Caco-2 (cell line): ENCODE data around the gene BZW2. TPM values are rescaled to one million over a fixed set of nuclear protein-coding genes. Genes with fewer than 3 reads are reported as not detected.

Experiments
- total RNA-seq: library from RNA; stranded (reverse); gene quantifications from 2 replicates; pipeline ENCODE4 v1.2.3, GENCODE V29; 2022

The BZW2 gene
- total RNA-seq, 1 experiment from 2014 or later: 148 TPM

Other genes with a start within 250 kb of the BZW2 start
- gene CRPPA, start 224.6 kb upstream of the BZW2 start, total RNA-seq: 7.3 and 7.9 TPM in 2 replicates
- gene SOSTDC1, start 180.4 kb upstream of the BZW2 start, total RNA-seq: 8.1 and 8.4 TPM in 2 replicates
- not detected in 2 replicates for gene LRRC72, start 119.4 kb upstream of the BZW2 start, total RNA-seq
- 34.5 and 35.2 TPM in 2 replicates for gene ANKMY2, start 427 bp upstream of the BZW2 start, total RNA-seq
- gene TSPAN13, start 107.6 kb downstream of the BZW2 start, total RNA-seq: 193 and 208 TPM in 2 replicates
- 343 and 467 TPM in 2 replicates for gene AGR2, start 158.8 kb downstream of the BZW2 start, total RNA-seq
- gene AGR3, start 235.8 kb downstream of the BZW2 start, total RNA-seq: 1.2 and 3.1 TPM in 2 replicates